ENCODE measurements around the gene PTPN2.
"Not testable (repeated sequence)": the region's sequence is repeated elsewhere in the genome, so short reads cannot be mapped to it uniquely, and the experiment has no call there.

PTPN2 gene

DNA sequence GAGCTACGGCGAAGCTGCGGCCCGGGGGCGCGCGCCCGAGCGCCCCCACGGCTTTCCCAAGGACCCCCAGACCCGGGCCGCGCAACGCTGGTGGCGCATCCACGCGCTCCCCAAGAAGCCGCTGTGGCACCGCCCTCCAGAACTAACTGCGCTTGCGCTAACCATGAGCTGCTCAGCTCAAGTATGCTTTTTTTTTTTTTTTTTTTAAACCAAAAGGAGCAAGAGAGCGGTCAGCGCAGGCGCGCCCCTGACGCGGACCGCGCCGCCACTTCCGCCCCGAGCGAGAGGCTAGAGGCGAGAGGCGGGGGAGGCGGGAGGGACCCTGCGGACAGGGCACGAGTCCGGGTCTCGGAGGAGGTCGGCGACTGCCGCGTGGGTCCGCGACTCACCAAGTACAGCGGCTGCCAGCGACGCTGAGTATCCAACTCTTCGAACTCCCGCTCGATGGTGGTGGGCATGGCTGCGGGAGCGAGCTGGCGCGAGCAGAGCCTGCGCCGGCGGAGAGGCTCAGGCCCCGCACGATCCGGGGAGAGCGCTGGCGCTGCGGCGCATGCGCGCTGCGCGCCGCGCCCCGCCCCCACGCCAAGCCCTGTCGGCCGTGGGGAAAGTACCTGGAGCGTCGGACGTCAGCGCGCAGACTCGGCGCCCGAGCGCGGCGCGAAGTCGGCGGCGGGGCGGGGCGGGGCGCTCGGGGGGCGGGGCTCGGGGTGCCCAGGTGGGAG, at the start of gene PTPN2:
Gene PTPN2 (minus strand): TSS at position 554 of the 722 bp plus-strand sequence. CDS start 96 bp downstream, at position 458.
- peak; percentile 76 for DNase-seq

GRCh38 chr18:12933327-12933726, 49.3 kb upstream of the PTPN2 start:
- no peak for DNase-seq

- no peak for DNase-seq
Observed at GRCh38 chr18:12930908-12931307, 46.9 kb upstream of the PTPN2 start.

- DNase-seq, result no peak
Observed at GRCh38 chr18:12930376-12930775, 46.3 kb upstream of the PTPN2 start.

DNA sequence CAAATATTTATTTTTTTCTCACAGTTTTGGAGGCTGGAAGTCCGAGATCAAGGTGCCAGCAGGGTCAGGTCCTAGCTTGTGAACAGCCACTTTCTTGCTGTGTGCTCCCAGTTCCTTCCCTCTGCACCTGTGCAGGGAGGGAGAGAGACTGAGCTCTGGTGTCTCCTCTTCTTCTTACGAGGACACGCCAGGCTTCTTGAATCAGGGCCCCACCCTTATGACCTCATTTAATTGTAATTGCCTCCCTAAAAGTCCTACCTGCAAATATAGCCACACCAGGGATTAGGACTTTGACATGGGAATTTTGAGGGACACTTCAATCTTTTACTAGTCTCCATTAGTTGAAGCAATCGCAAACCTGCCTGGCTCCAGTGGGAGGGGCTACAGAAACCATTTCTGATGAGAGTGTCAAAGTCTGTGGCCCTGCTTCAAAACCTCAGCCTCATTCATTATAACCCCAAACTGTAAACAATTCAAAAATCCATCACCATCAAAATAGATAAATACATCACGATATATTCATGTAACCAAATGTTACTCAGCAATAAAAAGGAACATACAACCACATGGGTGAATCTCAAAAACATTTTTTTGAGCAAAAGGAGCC, 45.5 kb upstream of the PTPN2 start:
- DNase-seq, result no peak

DNA sequence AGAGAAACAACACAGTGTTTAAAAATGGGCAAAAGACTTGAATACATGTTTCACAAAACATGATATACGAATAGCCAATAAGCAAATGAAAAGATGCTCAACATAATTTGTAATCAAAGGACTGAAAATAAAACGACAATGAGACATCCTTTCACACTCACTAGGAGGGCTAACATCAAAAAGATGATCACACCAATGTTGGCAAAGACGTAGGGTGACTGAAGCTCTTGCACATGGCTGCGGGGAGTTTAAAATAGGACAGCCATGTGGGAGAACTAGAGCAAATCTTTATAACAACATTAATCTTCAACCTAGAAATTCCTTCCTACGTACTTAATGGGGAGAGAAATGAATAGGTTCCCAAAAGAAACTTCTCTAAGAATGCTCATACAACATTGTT, 44.6 kb upstream of the PTPN2 start:
- no peak for DNase-seq

DNA sequence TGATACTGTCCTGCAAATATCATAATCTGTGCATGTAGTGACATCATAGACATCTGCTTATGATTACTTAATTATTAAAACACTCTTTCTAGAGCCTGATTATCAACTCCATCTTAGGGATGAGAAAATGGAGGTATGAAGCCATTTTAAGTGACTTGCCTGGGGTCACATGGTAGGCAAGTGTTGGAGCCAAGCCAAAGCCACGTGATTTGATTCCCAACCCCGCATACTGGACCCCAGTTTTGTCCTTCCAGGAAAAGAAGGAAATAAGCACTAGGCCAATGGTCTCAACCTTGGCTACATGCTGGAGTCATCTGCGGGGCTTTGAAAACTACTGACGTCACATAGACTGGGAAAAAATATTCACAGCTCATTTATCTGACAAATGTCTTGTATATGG, 44.2 kb upstream of the PTPN2 start:
- no peak for DNase-seq

DNA sequence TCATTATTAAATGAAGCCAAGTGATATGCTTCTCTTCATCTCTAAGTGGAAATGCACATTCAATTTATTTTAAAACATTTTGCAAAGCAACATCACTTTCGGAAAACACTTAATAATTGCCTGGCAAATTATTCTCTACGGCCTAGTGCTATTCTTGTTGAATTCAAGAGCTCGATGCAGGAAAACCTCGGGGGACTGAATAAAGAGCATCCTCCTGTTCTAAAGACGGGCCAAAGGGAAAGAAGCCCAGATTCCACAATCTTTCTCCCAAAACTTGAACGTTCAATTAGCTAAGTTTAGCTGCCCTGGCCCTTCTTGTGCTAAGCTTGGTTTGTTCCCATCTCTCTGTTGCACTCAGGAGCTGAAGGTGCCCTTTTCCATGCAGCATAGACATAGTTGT, 40.6 kb upstream of the PTPN2 start:
- no peak for DNase-seq

- DNase-seq, result no peak
Observed at GRCh38 chr18:12922266-12922665, 38.2 kb upstream of the PTPN2 start.

DNA sequence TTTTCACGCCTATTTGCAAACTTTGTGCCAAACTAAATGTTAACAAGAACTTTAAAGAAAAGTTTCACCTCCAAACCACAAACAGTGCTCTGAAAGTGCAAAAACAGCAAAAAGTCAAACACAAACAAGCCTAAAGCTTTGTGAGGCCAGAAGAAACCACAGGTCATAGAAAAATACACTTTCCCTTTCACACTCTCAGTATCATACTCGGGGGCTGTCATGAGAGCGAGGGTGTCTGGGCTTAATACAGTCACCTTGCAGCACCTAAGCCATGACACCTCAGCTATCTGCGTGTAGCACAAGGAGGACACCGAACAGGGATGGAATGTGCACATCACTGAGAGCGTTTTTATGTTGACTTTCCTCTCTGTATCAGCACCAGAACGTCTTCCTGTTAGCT, 37.1 kb upstream of the PTPN2 start:
- no peak for DNase-seq

- no peak for DNase-seq
Observed at GRCh38 chr18:12911929-12912703, 28.1 kb upstream of the PTPN2 start.

GRCh38 chr18:12911025-12911928, 27.2 kb upstream of the PTPN2 start:
- no peak for DNase-seq

- DNase-seq, result no peak
Observed at GRCh38 chr18:12908706-12909105, 24.7 kb upstream of the PTPN2 start.

- no peak for DNase-seq
Observed at GRCh38 chr18:12907258-12907925, 23.4 kb upstream of the PTPN2 start.

DNA sequence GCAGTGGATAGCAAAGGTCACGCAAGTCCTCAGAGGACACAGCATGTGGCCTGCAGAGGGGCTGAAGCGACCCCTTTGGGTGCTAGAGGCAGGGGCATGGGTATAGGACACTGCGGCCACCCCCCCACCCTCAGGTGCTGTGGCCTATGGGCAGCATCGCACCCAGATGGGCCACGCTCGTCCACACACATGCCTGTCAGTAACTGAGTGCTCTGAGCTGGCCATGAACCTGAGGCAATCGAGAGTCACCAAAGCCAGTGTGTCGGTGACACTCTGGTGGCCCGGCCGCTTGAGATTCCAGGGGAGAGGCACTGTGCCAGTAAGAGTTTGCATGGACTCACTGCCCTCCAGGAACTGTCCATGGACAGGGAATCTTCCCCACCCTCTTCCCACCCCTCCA, 22.7 kb upstream of the PTPN2 start:
- no peak for DNase-seq

DNA sequence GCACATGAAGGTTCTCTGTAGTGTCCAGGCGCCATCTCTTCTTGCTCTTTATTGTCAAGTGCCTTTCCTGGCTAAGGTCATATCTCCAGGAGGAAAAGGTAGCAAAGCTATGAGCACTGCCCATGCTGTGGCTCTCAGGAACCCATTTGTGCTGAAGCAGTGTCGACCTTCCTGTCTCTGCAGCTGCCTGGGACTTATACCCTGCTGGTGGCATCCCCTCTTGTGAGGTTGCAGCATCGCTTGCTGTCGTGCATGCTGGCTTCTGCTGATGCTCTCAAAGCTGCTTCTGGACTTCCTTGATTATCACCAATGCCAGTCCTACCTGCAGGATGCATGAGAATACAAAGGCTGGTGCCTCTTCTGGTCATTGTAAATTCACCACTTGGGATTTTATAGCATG, 22.1 kb upstream of the PTPN2 start:
- DNase-seq, result no peak

DNA sequence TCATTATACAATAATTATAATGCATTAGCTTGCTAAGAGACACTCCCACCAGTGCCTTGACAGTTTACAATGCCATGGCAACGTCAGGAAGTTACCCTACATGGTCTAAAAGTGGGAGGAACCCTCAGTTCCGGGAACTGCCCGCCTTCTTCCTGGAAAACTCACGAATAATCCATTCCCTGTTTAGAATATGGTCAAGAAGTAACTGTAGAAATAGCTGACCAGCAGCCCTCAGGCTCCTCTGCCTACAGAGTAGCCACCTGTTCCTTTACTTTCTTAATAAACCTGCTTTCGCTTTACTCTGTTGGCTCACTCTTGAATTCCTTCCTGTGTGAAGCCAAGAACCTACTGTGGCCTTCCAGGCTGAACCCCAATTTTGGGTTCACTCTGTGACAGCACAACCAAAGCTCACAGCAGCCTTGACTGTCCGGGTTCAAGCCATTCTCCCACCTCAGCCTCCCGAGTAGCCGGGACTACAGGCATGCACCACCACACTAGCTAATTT, 20.0 kb upstream of the PTPN2 start:
- no peak for DNase-seq

GRCh38 chr18:12901208-12901607, 17.2 kb upstream of the PTPN2 start:
- DNase-seq, result not testable (repeated sequence)

GRCh38 chr18:12896784-12897333, 12.8 kb upstream of the PTPN2 start:
- DNase-seq, result not testable (repeated sequence)

- no peak for DNase-seq
Observed at GRCh38 chr18:12895626-12896025, 11.6 kb upstream of the PTPN2 start.

DNA sequence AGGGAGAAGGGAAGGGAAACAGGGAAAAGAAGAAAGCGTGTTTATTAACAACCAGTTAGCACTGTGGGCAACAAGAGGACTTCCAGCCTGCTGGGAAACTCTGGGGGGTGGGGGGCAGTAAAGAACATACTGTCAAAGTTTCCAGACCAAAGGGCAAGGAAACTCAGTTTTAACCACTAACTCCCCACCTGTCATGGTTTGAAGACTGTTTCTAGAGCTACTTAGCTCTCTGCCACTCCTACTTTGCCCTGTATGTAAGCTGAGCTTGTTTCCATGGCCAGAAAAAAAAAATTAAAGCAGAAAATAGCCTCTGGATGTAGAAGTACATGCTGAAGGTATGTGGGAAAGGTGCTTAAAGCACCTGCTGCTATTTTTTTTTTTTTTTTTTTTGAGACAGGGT, 11.0 kb upstream of the PTPN2 start:
- no peak for DNase-seq

- no peak for DNase-seq
Observed at GRCh38 chr18:12891561-12891960, 7.5 kb upstream of the PTPN2 start.
